SIG-M5 treated with dmso at 0.1 percent for 504 hours (cell line): ENCODE data around the gene GTF3C5.
"Not testable (repeated sequence)": the region's sequence is repeated elsewhere in the genome, so short reads cannot be mapped to it uniquely, and the experiment has no call there.

Experiments
- DNase-seq: peaks from one replicate; lab custom pipeline; 2025; ENCODE audit not compliant: unreplicated experiment; lab: John Stamatoyannopoulos, UW

The GTF3C5 gene

GRCh38 chr9:133028221-133028620 is 2.6 kb upstream of the GTF3C5 start:
- DNase-seq = no peak

GRCh38 chr9:133029994-133030316 is 842 bp upstream of the GTF3C5 start:
- DNase-seq = no peak

GRCh38 chr9:133031130-133031422 is 279 bp downstream of the GTF3C5 start:
- no peak for DNase-seq

- no peak for DNase-seq
Observed at GRCh38 chr9:133031496-133031911, 707 bp downstream of the GTF3C5 start.

GRCh38 chr9:133032171-133032570 is 1.4 kb downstream of the GTF3C5 start:
- no peak for DNase-seq

- DNase-seq = no peak
Observed at GRCh38 chr9:133035669-133036068, 4.9 kb downstream of the GTF3C5 start.

- DNase-seq = no peak
Observed at GRCh38 chr9:133037775-133038515, 7.1 kb downstream of the GTF3C5 start.

- DNase-seq = not testable (repeated sequence)
Observed at GRCh38 chr9:133040892-133041479, 10.2 kb downstream of the GTF3C5 start.

- no peak for DNase-seq
Observed at GRCh38 chr9:133041958-133042357, 11.2 kb downstream of the GTF3C5 start.

- no peak for DNase-seq
Observed at GRCh38 chr9:133042676-133043075, 11.9 kb downstream of the GTF3C5 start.

GRCh38 chr9:133043449-133044035 is 12.7 kb downstream of the GTF3C5 start:
- DNase-seq = no peak

GRCh38 chr9:133044125-133044524 is 13.3 kb downstream of the GTF3C5 start:
- no peak for DNase-seq

- DNase-seq = no peak
Observed at GRCh38 chr9:133044661-133045060, 13.9 kb downstream of the GTF3C5 start.

GRCh38 chr9:133045132-133045531 is 14.3 kb downstream of the GTF3C5 start:
- DNase-seq = no peak

GRCh38 chr9:133046196-133046899 is 15.6 kb downstream of the GTF3C5 start:
- no peak for DNase-seq

GRCh38 chr9:133046900-133047295 is 16.1 kb downstream of the GTF3C5 start:
- no peak for DNase-seq

GRCh38 chr9:133048595-133048994 is 17.8 kb downstream of the GTF3C5 start:
- DNase-seq = no peak

GRCh38 chr9:133049043-133049442 is 18.2 kb downstream of the GTF3C5 start:
- DNase-seq = no peak

- DNase-seq = no peak
Observed at GRCh38 chr9:133050142-133050541, 19.3 kb downstream of the GTF3C5 start.

- DNase-seq = no peak
Observed at GRCh38 chr9:133050781-133051180, 20.0 kb downstream of the GTF3C5 start.

GRCh38 chr9:133051281-133051900 is 20.6 kb downstream of the GTF3C5 start:
- no peak for DNase-seq
